ENCODE data around the gene PRKCH. TPM values are rescaled to one million over a fixed set of nuclear protein-coding genes. Genes with fewer than 3 reads are reported as not detected.

Gene PRKCH
- total RNA-seq, 1 experiment from 2014 or later, result 18.3 TPM

GRCh38 chr14:61535032-61535431 lies 213.7 kb downstream of the PRKCH start:
- ChIA-PET POLR2A (interaction anchor here (0.9 kb wide), 1 partner anchor 25 kb away, joined by 4 read pairs; no protein-coding TSS in a partner anchor), CTCF (no interaction called here)
- Mint-ChIP-seq H3K27ac (ENCODE audit: unreplicated experiment) (peak overlapping the region; percentile 99), H3K4me3 (ENCODE audit: unreplicated experiment) (no peak overlapping the region), H3K36me3 (ENCODE audit: insufficient read depth, unreplicated experiment) (peaks cover 22% of the 10 kb centered on the region), H3K9me3 (ENCODE audit: unreplicated experiment) (no peaks in the 10 kb centered on the region), H3K4me1 (ENCODE audit: low read depth, unreplicated experiment) (peaks cover 42% of the 10 kb centered on the region), H3K27me3 (ENCODE audit: insufficient read depth, unreplicated experiment) (no peaks in the 10 kb centered on the region)
- DNase-seq, result no peak
- TF ChIP-seq CTCF (IDR thresholded peaks at IDR 0.05; ENCODE audit: insufficient read depth in 1 of 2, low read depth in 1 of 2, low read length in 1 of 2, severe bottlenecking in 1 of 2, unreplicated experiment in 1 of 2), result no peak
- Histone ChIP-seq H3K9me3 (no peaks in the 10 kb centered on the region), H3K36me3 (ENCODE audit: control insufficient read depth, insufficient read depth, low read length) (no peaks in the 10 kb centered on the region), H3K27me3 (replicated peaks; ENCODE audit: control insufficient read depth, insufficient read depth, low read length) (no peaks in the 10 kb centered on the region), H3K4me1 (peaks cover 45% of the 10 kb centered on the region), H3K4me3 (ENCODE audit: low read depth, low read length) (no peak overlapping the region)
- intact Hi-C loops (cut with micrococcal nuclease; ENCODE audit: unreplicated experiment), result loop anchor here (5.0 kb wide), 1 partner anchor 217 kb away; no protein-coding TSS in a partner anchor
- no TSS peak for BruUV-seq (replicated peaks)

DNA sequence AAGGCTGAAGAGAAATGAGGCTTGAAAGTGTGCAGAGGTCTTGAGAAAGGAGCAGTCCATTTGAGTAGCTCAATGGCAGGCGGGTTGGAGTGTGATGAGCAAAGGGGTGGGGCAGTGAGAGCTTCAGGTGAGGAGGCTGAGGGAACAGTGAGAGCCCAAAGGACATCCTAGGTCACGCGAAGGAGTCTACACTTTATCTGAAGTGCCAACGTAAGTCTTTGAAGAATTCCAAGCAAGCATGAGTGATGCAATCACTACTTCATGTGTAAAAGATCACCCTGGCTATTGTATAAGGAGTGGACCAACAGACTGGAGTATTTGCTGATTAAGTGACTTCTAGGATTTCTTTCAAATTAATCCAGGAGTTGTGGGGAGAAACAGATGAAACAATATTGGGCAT lies 214.1 kb downstream of the PRKCH start:
- Mint-ChIP-seq H3K4me3 (ENCODE audit: unreplicated experiment) (peak overlapping the region; percentile 14), H3K27me3 (ENCODE audit: insufficient read depth, unreplicated experiment) (no peaks in the 10 kb centered on the region), H3K36me3 (ENCODE audit: insufficient read depth, unreplicated experiment) (peaks cover 22% of the 10 kb centered on the region), H3K4me1 (ENCODE audit: low read depth, unreplicated experiment) (peaks cover 42% of the 10 kb centered on the region), H3K27ac (ENCODE audit: unreplicated experiment) (peak overlapping the region; percentile 99), H3K9me3 (ENCODE audit: unreplicated experiment) (no peaks in the 10 kb centered on the region)
- Histone ChIP-seq H3K27me3 (replicated peaks; ENCODE audit: control insufficient read depth, insufficient read depth, low read length) (no peaks in the 10 kb centered on the region), H3K36me3 (ENCODE audit: control insufficient read depth, insufficient read depth, low read length) (no peaks in the 10 kb centered on the region), H3K9me3 (no peaks in the 10 kb centered on the region), H3K4me3 (ENCODE audit: low read depth, low read length) (no peak overlapping the region), H3K4me1 (peaks cover 45% of the 10 kb centered on the region)
- POLR2A ChIA-PET, result interaction anchor here (0.9 kb wide), 1 partner anchor 25 kb away, joined by 4 read pairs; no protein-coding TSS in a partner anchor
- peak; percentile 46 to 53 for DNase-seq
- CTCF ChIA-PET, result no interaction called here
- BruUV-seq (replicated peaks), result no TSS peak
- TF ChIP-seq CTCF (IDR thresholded peaks at IDR 0.05; ENCODE audit: insufficient read depth in 1 of 2, low read depth in 1 of 2, low read length in 1 of 2, severe bottlenecking in 1 of 2, unreplicated experiment in 1 of 2), result no peak
- intact Hi-C loops (cut with micrococcal nuclease; ENCODE audit: unreplicated experiment), result loop anchor here (5.0 kb wide), 1 partner anchor 217 kb away; no protein-coding TSS in a partner anchor

DNA sequence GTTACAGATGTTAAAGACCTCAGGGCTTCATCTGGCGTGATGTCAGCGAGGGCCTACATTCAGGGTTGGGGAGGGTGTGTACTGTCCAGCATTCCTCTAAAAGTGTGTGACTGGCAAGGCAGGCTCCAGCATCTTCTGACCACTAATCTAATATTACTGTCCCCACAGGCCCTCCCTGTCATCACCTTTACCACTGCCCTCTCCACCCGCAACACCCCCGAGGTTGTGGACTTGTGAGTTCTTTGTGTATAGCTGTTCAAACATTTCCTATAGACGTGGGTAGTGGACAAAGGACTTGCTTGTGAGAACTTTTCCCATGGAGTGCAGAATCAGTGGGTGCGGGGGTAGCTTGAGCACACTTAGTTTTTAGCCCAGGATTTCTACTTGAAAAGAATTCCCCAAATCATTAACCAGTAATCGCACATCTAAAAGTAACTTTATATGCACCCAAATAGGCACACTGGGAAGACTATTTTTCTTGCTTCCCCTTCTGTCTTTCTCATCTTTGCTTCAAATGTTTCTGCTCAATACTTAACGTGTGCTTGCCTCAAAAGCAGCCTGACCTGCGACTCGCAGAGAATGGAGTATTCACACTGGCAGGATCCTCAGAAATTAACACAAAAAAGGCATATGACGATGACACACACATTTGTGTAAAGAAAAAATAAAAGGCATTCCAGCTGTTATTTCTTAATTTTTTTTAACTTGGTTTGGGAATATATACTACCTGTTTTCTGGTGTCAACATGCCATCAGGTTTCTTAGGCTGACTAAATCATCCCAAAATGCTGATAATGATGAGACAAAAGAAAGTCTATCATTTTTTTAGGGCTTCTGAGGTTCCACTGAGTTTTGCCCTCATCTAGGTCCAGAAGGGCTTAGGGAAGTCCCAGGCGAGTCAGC lies 215.5 kb downstream of the PRKCH start:
- intact Hi-C loops (cut with micrococcal nuclease; ENCODE audit: unreplicated experiment), result loop anchor here (1.0 to 5.0 kb wide), 8 partner anchors 16 to 215 kb away; partner anchors contain the start of gene HIF1A
- peaks cover 45% of the 10 kb centered on the region for H3K4me1 ChIP-seq

More for the DNA sequence above, 215.5 kb downstream of the PRKCH start:
- no peaks in the 10 kb centered on the region for H3K27me3 ChIP-seq (replicated peaks; ENCODE audit: control insufficient read depth, insufficient read depth, low read length)
- peak; percentile 51 to 53 for DNase-seq
- peaks cover 31% of the 10 kb centered on the region for H3K36me3 Mint-ChIP-seq (ENCODE audit: insufficient read depth, unreplicated experiment)
- no peaks in the 10 kb centered on the region for H3K9me3 Mint-ChIP-seq (ENCODE audit: unreplicated experiment)
- no peaks in the 10 kb centered on the region for H3K27me3 Mint-ChIP-seq (ENCODE audit: insufficient read depth, unreplicated experiment)
- no peak for TF ChIP-seq CTCF (IDR thresholded peaks at IDR 0.05; ENCODE audit: insufficient read depth in 1 of 2, low read depth in 1 of 2, low read length in 1 of 2, severe bottlenecking in 1 of 2, unreplicated experiment in 1 of 2)
- peaks cover 42% of the 10 kb centered on the region for H3K4me1 Mint-ChIP-seq (ENCODE audit: low read depth, unreplicated experiment)
- TSS peak; percentile 96 for BruUV-seq (replicated peaks)
- H3K36me3 ChIP-seq (ENCODE audit: control insufficient read depth, insufficient read depth, low read length), result no peaks in the 10 kb centered on the region
- peak overlapping the region; percentile 99 for H3K27ac Mint-ChIP-seq (ENCODE audit: unreplicated experiment)
- H3K9me3 ChIP-seq, result no peaks in the 10 kb centered on the region
- peak overlapping the region; percentile 63 for H3K4me3 Mint-ChIP-seq (ENCODE audit: unreplicated experiment)
- ChIA-PET CTCF (interaction anchor here (0.6 to 1.5 kb wide), 3 partner anchors 14 to 44 kb away, joined by 3 to 18 read pairs (median 10); no protein-coding TSS in a partner anchor), POLR2A (interaction anchor here (0.6 to 1.9 kb wide), 7 partner anchors 9 to 225 kb away, joined by 3 to 30 read pairs (median 7); partner anchors contain the start of genes HIF1A and SNAPC1)
- H3K4me3 ChIP-seq (ENCODE audit: low read depth, low read length), result no peak overlapping the region
